DOHH2 (cell line): Measurements from ENCODE around the gene PIWIL4.

Source experiments
- H3F3A ChIP-seq: fragments of 200-600 bp; sonication (generic), shearing (Covaris generic); 2 replicates; pipeline ENCODE4 v1.6.0; 2016; ENCODE audit warnings: antibody characterized with exemption, mild to moderate bottlenecking; ENCODE audit not compliant: control insufficient read depth, insufficient read depth
- H3K27ac ChIP-seq: fragments of 200-600 bp; sonication (generic); 2 replicates; pipeline ENCODE4 v1.5.1; 2014; ENCODE audit warnings: low read depth, mild to moderate bottlenecking, low read length, moderate library complexity
- H3K27me3 ChIP-seq: fragments of 200-600 bp; sonication (generic); 2 replicates; pipeline ENCODE4 v1.6.1; 2014; ENCODE audit warnings: mild to moderate bottlenecking, low read length, mixed read lengths; ENCODE audit not compliant: control insufficient read depth
- H3K36me3 ChIP-seq: fragments of 200-600 bp; sonication (generic); 2 replicates; pipeline ENCODE4 v1.6.1; 2014; ENCODE audit warnings: mild to moderate bottlenecking, low read length, moderate library complexity, mixed read lengths; ENCODE audit not compliant: control insufficient read depth
- H3K4me1 ChIP-seq: fragments of 200-600 bp; sonication (generic); 2 replicates; pipeline ENCODE4 v1.6.1; 2014; ENCODE audit warnings: mild to moderate bottlenecking, low read length, mixed read lengths; ENCODE audit not compliant: control insufficient read depth
- H3K4me2 ChIP-seq: fragments of 200-600 bp; sonication (generic); 2 replicates; pipeline ENCODE4 v1.6.0; 2014; ENCODE audit warnings: mild to moderate bottlenecking, low read length, moderate library complexity
- H3K4me3 ChIP-seq: fragments of 200-600 bp; sonication (generic); 2 replicates; pipeline ENCODE4 v1.5.1; 2014; ENCODE audit warnings: mild to moderate bottlenecking, low read length, mixed read lengths
- H3K79me2 ChIP-seq: fragments of 200-600 bp; sonication (generic); 2 replicates; pipeline ENCODE4 v1.6.1; 2014; ENCODE audit warnings: mild to moderate bottlenecking, low read length, mixed read lengths; ENCODE audit not compliant: control insufficient read depth
- H3K9me2 ChIP-seq: fragments of 200-600 bp; sonication (generic); replicated peaks from 2 replicates; pipeline ENCODE4 v1.6.1; 2014; ENCODE audit warnings: mild to moderate bottlenecking, low read length, mixed read lengths; ENCODE audit not compliant: control insufficient read depth
- H3K9me3 ChIP-seq: fragments of 200-600 bp; sonication (generic); 2 replicates; pipeline ENCODE4 v1.6.1; 2014; ENCODE audit warnings: antibody characterized with exemption, low read length, mixed read lengths; ENCODE audit not compliant: control insufficient read depth, insufficient read depth
- H4K20me1 ChIP-seq: fragments of 200-600 bp; sonication (generic); 2 replicates; pipeline ENCODE4 v1.6.0; 2014; ENCODE audit warnings: low read depth, mild to moderate bottlenecking, antibody characterized with exemption, low read length, moderate library complexity; ENCODE audit not compliant: control insufficient read depth, insufficient read depth
- CTCF ChIP-seq: fragments of 200-600 bp; sonication (generic); IDR thresholded peaks from one replicate; pipeline ENCODE4 v1.5.1; 2014; ENCODE audit warnings: antibody characterized with exemption, mild to moderate bottlenecking, low read depth, low read length; ENCODE audit not compliant: poor library complexity, severe bottlenecking
- EZH2phosphoT487 ChIP-seq: fragments of 200-600 bp; sonication (generic); IDR thresholded peaks from 2 replicates; pipeline ENCODE4 v1.6.1; 2017; ENCODE audit warnings: borderline replicate concordance, mild to moderate bottlenecking, antibody characterized with exemption, low read length, moderate library complexity, mixed read lengths

The PIWIL4 gene

DNA sequence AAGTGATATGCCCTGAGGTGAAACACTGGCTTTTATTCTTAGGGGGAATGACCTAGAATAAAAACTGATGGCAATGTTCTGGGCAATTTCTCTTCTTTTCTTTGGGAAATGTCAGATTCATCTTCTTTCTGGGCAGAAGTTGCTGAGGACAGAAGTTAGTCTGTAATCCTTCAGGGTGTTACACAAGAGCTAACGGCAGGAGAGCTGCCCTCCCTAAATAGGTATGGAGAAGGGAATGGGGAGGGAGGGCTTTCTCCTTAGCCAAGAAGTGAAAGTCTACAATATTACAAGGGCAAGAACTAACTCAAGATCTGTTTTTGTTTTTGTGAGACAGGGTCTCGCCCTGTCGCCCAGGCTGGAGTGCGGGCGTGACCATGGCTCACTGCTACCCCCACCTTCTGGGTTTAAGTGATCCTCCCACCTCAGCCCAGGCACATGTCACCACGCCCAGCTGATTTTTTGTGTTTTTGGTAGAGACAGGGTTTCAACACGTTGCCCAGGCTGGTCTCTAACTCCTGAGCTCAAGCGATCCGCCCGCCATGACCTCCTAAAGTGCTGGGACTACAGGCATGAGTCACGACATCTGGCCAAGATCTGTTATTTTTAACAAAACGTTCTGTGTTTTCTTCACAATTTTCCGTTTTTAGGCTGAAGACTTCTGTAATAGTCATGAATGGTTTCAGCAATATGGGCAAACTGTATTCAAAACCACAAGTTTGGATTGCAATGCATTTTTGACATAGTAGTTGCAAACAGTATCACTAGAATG, 7.2 kb downstream of the PIWIL4 start:
- no peaks in the 10 kb centered on the region for H3K9me3 ChIP-seq
- H3K27ac ChIP-seq: no peak overlapping the region
- H3K27me3 ChIP-seq: peaks cover 6% of the 10 kb centered on the region
- no peaks in the 10 kb centered on the region for H3K9me2 ChIP-seq
- no peaks in the 10 kb centered on the region for H3K4me1 ChIP-seq
- no peaks in the 10 kb centered on the region for H3K79me2 ChIP-seq
- no peaks in the 10 kb centered on the region for H4K20me1 ChIP-seq
- H3K4me3 ChIP-seq: no peak overlapping the region
- TF ChIP-seq EZH2phosphoT487: no peak
- no peak overlapping the region for H3K4me2 ChIP-seq
- no peaks in the 10 kb centered on the region for H3K36me3 ChIP-seq
- H3F3A ChIP-seq: no peaks in the 10 kb centered on the region

- peaks cover 6% of the 10 kb centered on the region for H3K27me3 ChIP-seq
- H4K20me1 ChIP-seq: no peaks in the 10 kb centered on the region
- no peaks in the 10 kb centered on the region for H3K36me3 ChIP-seq
- no peaks in the 10 kb centered on the region for H3F3A ChIP-seq
- no peak overlapping the region for H3K27ac ChIP-seq
- H3K4me2 ChIP-seq: no peak overlapping the region
- no peaks in the 10 kb centered on the region for H3K9me2 ChIP-seq
- H3K4me1 ChIP-seq: no peaks in the 10 kb centered on the region
- TF ChIP-seq CTCF (no peak), EZH2phosphoT487 (no peak)
- H3K79me2 ChIP-seq: no peaks in the 10 kb centered on the region
- H3K4me3 ChIP-seq: no peak overlapping the region
- no peaks in the 10 kb centered on the region for H3K9me3 ChIP-seq
Measured at GRCh38 chr11:94576306-94576705, 9.1 kb downstream of the PIWIL4 start.

DNA sequence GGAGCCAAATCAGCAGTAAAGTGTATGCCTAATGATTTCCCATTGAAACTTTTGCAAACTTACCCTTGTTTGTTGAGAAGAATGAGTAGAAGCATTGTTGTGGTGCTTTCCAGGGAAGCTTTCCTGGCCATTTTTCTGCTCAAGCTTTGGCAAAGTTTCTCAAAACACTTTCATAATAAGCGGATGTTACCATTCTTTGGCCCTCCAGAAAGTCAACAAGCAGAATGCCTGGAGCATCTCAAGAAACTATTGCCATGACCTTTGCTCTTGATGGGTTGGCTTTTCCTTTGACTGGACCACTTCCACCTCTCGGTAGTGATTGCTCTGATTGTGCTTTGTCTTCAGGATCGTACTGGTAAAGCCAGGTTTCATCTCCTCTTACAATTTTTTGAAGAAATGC, 10.7 kb downstream of the PIWIL4 start:
- Histone ChIP-seq H3K9me3 (no peaks in the 10 kb centered on the region), H4K20me1 (no peaks in the 10 kb centered on the region), H3K4me1 (no peaks in the 10 kb centered on the region), H3K36me3 (no peaks in the 10 kb centered on the region), H3F3A (no peaks in the 10 kb centered on the region), H3K27ac (no peak overlapping the region), H3K79me2 (no peaks in the 10 kb centered on the region), H3K4me3 (no peak overlapping the region), H3K4me2 (no peak overlapping the region), H3K27me3 (peaks cover 6% of the 10 kb centered on the region), H3K9me2 (no peaks in the 10 kb centered on the region)
- TF ChIP-seq EZH2phosphoT487 (no peak), CTCF (no peak)

GRCh38 chr11:94581926-94582325, 14.8 kb downstream of the PIWIL4 start:
- no peak overlapping the region for H3K4me2 ChIP-seq
- no peak for TF ChIP-seq EZH2phosphoT487
- TF ChIP-seq CTCF: no peak
- no peak overlapping the region for H3K27ac ChIP-seq
- no peaks in the 10 kb centered on the region for H3K36me3 ChIP-seq
- H3K4me1 ChIP-seq: no peaks in the 10 kb centered on the region
- no peaks in the 10 kb centered on the region for H3K9me2 ChIP-seq
- no peak overlapping the region for H3K4me3 ChIP-seq
- H4K20me1 ChIP-seq: no peaks in the 10 kb centered on the region
- H3F3A ChIP-seq: no peaks in the 10 kb centered on the region
- H3K79me2 ChIP-seq: no peaks in the 10 kb centered on the region
- no peaks in the 10 kb centered on the region for H3K9me3 ChIP-seq
- H3K27me3 ChIP-seq: no peaks in the 10 kb centered on the region
